RWPE1 (cell line): ENCODE data around the gene PATJ.
"Not testable (repeated sequence)": the region's sequence is repeated elsewhere in the genome, so short reads cannot be mapped to it uniquely, and the experiment has no call there.

Source experiments
- CTCF ChIA-PET: fragments of 350-600 bp; sonication (Branson Sonifier 250); formaldehyde crosslinking; extraction: SDS; loops from one replicate; lab custom pipeline; 2021; lab: Yijun Ruan, JAX
- POLR2A ChIA-PET: fragments of 400-600 bp; formaldehyde crosslinking; extraction: SDS; loops from one replicate; lab custom pipeline; 2020; ENCODE audit warnings: antibody characterized with exemption; ENCODE audit not compliant: low non-redundant PET; lab: Yijun Ruan, JAX
- DNase-seq: peaks from one replicate; pipeline ENCODE4 v3.0.0; 2012; ENCODE audit warnings: low spot score
- H3K27ac ChIP-seq: fragments of 450-650 bp; 2 replicates; pipeline ENCODE4 v1.5.1; 2017
- CTCF ChIP-seq: fragments of 450-650 bp; conservative IDR thresholded peaks from 2 replicates; pipeline ENCODE4 v1.5.1; 2017; ENCODE audit warnings: low read depth, mild to moderate bottlenecking

PATJ gene

DNA sequence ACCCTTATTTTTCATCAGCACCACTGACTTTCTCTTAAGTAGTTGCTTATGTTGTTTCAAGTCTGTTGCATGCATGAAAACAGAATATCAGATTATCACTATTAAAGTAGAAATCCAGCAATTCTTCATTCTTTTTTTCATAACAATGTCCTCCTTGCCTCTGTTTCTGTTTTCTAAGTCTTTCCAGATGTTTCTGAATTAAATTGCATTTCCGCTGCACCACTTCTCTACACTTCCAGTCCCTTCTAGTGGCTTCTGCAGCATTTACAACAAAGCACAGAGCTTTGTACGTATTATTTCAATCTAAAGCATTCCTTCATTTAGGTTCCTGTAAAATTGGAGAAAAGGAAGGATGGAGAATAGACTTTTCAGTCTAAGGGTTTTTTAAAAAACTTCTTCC is 42.4 kb downstream of the PATJ start:
- no peak for DNase-seq
- ChIA-PET POLR2A (no interaction called here), CTCF (no interaction called here)
- no peak overlapping the region for H3K27ac ChIP-seq
- TF ChIP-seq CTCF = no peak

DNA sequence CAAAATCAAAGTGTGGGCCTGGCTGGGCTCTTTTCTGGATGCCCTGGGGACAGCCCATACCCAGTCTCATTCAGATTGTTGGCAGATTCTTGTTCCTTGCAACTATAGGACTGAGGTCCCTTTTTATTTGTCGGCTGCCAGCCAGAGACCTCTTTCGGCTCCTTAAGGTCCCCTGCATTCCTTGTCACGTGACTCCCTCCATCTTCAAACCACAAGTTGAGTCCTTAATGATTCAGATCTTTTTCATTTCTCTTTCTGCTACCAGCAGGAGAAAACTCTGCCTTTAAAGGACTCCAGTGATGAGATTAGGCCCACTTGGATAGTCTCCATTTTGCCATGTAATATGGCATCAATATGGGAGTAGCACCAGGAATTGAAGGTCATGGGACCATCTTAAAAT is 48.6 kb downstream of the PATJ start:
- no peak overlapping the region for H3K27ac ChIP-seq
- CTCF ChIA-PET = no interaction called here
- no peak for DNase-seq
- TF ChIP-seq CTCF = no peak
- POLR2A ChIA-PET = no interaction called here

DNA sequence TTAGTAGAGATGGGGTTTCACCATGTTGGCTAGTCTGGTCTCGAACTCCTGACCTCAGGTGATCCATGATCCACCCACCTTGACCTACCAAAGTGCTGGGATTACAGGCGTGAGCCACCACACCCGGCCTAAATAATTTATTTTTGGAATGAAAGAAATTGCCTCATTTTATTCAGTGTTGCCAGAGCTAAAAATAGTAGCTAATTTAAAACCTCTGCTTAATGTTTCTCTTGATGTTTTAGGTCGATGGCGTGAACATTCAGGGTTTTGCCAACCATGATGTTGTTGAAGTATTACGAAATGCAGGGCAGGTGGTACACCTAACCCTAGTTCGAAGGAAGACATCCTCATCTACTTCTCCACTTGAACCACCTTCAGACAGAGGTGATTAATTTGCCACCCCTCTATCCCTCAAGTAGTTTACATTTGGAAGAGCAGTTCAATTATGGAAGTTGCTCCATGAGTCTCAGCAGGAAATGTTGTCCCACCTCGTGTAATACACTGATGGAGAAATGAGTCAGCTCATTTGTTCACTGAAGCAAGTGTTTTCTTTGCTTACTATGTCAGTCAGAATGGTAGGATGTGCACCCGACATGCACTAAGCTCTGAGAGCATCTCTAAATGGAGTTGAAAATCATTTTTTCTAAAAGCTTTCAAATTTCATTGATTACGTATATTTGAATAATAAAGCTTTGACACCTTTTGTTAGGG is 54.9 kb downstream of the PATJ start:
- CTCF ChIA-PET = no interaction called here
- no peak for TF ChIP-seq CTCF
- POLR2A ChIA-PET = no interaction called here
- DNase-seq = no peak
- no peak overlapping the region for H3K27ac ChIP-seq

GRCh38 chr1:61801047-61801446 is 58.8 kb downstream of the PATJ start:
- H3K27ac ChIP-seq, CTCF ChIA-PET, POLR2A ChIA-PET, DNase-seq: not testable (repeated sequence)

DNA sequence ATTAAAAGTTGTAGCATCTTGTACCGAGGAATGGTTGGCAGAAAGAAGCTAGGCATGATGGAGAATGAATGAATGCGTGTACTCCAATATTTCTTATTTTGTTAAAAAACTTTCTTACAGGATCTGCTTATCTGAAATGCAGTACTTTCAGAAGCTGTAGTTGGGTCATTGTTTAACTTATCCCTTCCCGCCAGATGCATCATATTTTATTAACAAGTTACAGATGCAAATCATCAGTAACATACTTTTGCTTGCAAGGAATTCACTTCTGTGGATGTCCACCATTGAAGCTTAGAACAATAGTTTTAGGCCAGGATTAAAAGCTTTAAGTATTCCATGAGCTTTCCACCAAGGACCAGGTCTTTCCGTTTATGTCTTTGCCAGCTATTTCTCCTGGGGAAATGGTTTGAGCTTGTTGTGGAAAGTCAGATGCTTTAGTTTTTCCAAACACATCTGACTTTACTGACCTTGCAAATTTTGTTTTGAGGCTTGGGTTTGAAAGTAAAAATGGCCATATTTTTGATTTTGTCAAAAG is 65.4 kb downstream of the PATJ start:
- no peak for DNase-seq
- H3K27ac ChIP-seq = no peak overlapping the region
- ChIA-PET CTCF (no interaction called here), POLR2A (no interaction called here)
- no peak for TF ChIP-seq CTCF

GRCh38 chr1:61808321-61808720 is 66.0 kb downstream of the PATJ start:
- no peak overlapping the region for H3K27ac ChIP-seq
- ChIA-PET POLR2A (no interaction called here), CTCF (no interaction called here)
- DNase-seq = no peak
- no peak for TF ChIP-seq CTCF

GRCh38 chr1:61808968-61809367 is 66.7 kb downstream of the PATJ start:
- CTCF ChIA-PET = interaction anchor here (0.8 kb wide), 1 partner anchor 24 kb away, joined by 3 read pairs; no protein-coding TSS in a partner anchor
- TF ChIP-seq CTCF = no peak
- H3K27ac ChIP-seq = no peak overlapping the region
- POLR2A ChIA-PET = no interaction called here
- no peak for DNase-seq
